K562 (cell line): ENCODE data around the gene RFX3. TPM values are rescaled to one million over a fixed set of nuclear protein-coding genes. Genes with fewer than 3 reads are reported as not detected.

ENCODE experiments used
- ATAC-seq: fragments of 200-7000 bp; cut with Tn5 transposase; 3 replicates; pipeline ENCODE4 v1.9.1; 2020; ENCODE audit warnings: moderate library complexity
- BruUV-seq: library from RNA; stranded (reverse); fragments of 400-500 nt; replicated peaks from 2 replicates; lab custom pipeline; 2021; lab: Mats Ljungman, UMichigan
- CTCF ChIA-PET: fragments of 300-600 bp; formaldehyde crosslinking; extraction: SDS; loops from one replicate; lab custom pipeline; 2021; ENCODE audit warnings: low intra/inter-chr PET ratio; lab: Yijun Ruan, JAX
- POLR2A ChIA-PET: fragments of 300-600, 350-650 bp; sonication (Branson Sonifier 250); formaldehyde crosslinking; extraction: SDS; loops from one replicate; lab custom pipeline; 2021; ENCODE audit warnings: antibody characterized with exemption, inconsistent platforms; lab: Yijun Ruan, JAX
- DNase-seq, 4 experiments: peaks; one replicate each; pipeline versions ENCODE4 v3.0.0 to v3.0.0-alpha.2; 2011 to 2018; ENCODE audit warnings: low spot score in 3 of 4, mixed read lengths in 3 of 4; ENCODE audit errors: extremely low read depth in 1 of 4
- FAIRE-seq: peaks from 2 replicates; lab custom pipeline; 2011; peaks lifted over from hg19 to GRCh38; lab: Jason Lieb, UNC
- H2AFZ ChIP-seq: 2 replicates; pipeline ENCODE4 v1.6.0; 2011; ENCODE audit warnings: low read depth, low read length, control low read depth, inconsistent platforms
- H3K27ac ChIP-seq: fragments of 200-600 bp; 3 replicates; pipeline ENCODE4 v1.8.0; 2011; ENCODE audit warnings: low read depth, mild to moderate bottlenecking, control low read depth, inconsistent platforms, low read length, moderate library complexity, mixed read lengths; ENCODE audit errors: extremely low read depth
- H3K27me3 ChIP-seq, 2 experiments: fragments of 300-600 bp in 1 of 2; 2 replicates in 1 of 2; 3 replicates in 1 of 2; pipeline versions ENCODE4 v1.6.0 to v1.8.0; 2011; ENCODE audit warnings: inconsistent platforms in 2 of 2, low read length in 2 of 2, mild to moderate bottlenecking in 1 of 2, mixed read lengths in 1 of 2, moderate library complexity in 1 of 2; ENCODE audit not compliant: control insufficient read depth in 2 of 2, insufficient read depth in 2 of 2
- H3K36me3 ChIP-seq: fragments of 300-600 bp; 3 replicates; pipeline ENCODE4 v1.8.0; 2011; ENCODE audit warnings: mild to moderate bottlenecking, low read length, inconsistent platforms; ENCODE audit not compliant: control insufficient read depth, insufficient read depth
- H3K4me1 ChIP-seq, 2 experiments: fragments of 200-600 bp in 1 of 2; replicated peaks in 1 of 2; 2 replicates in 1 of 2; 3 replicates in 1 of 2; pipeline versions ENCODE4 v1.5.1 to v1.8.0; 2011; ENCODE audit warnings: inconsistent platforms in 2 of 2, low read length in 2 of 2, mild to moderate bottlenecking in 1 of 2, mixed read lengths in 1 of 2, moderate library complexity in 1 of 2; ENCODE audit not compliant: control insufficient read depth in 2 of 2, insufficient read depth in 2 of 2
- H3K4me2 ChIP-seq: 2 replicates; pipeline ENCODE4 v1.6.1; 2011; ENCODE audit warnings: low read length, control low read depth, inconsistent platforms, mixed read lengths; ENCODE audit not compliant: insufficient read depth
- H3K4me3 ChIP-seq: fragments of 200-600 bp; sonication (generic), shearing (Covaris generic); 2 replicates; pipeline ENCODE4 v1.5.1; 2016; ENCODE audit warnings: control low read depth, inconsistent platforms
- H3K79me2 ChIP-seq: fragments of 200-600 bp; 3 replicates; pipeline ENCODE4 v1.8.0; 2011; ENCODE audit warnings: low read length, inconsistent platforms; ENCODE audit not compliant: control insufficient read depth, insufficient read depth
- H3K9ac ChIP-seq, 2 experiments: 2 replicates each; pipeline versions ENCODE4 v1.6.0 to v1.6.1; 2011; ENCODE audit warnings: low read depth in 2 of 2, low read length in 2 of 2, control low read depth in 1 of 2, inconsistent platforms in 1 of 2, mild to moderate bottlenecking in 1 of 2, mixed read lengths in 1 of 2; ENCODE audit not compliant: insufficient read depth in 1 of 2
- H3K9me1 ChIP-seq: one replicate; pipeline ENCODE4 v1.6.0; 2011; ENCODE audit warnings: inconsistent platforms, mild to moderate bottlenecking, low read length, moderate library complexity; ENCODE audit not compliant: control insufficient read depth, insufficient read depth
- H3K9me3 ChIP-seq: replicated peaks from 2 replicates; pipeline ENCODE4 v1.5.1; 2011; ENCODE audit warnings: low read depth, low read length, inconsistent platforms; ENCODE audit not compliant: control insufficient read depth, insufficient read depth
- H4K20me1 ChIP-seq: replicated peaks from 2 replicates; pipeline ENCODE4 v1.6.1; 2011; ENCODE audit warnings: low read length, inconsistent platforms, mixed read lengths; ENCODE audit not compliant: control insufficient read depth, insufficient read depth
- FOXJ3 ChIP-seq: sonication (generic); formaldehyde crosslinking; IDR thresholded peaks from 2 replicates; pipeline ENCODE4 v1.4.0; 2020; ENCODE audit warnings: mild to moderate bottlenecking, missing genetic modification reagents
- HCFC1 ChIP-seq: IDR thresholded peaks from 2 replicates; pipeline ENCODE4 v1.6.1; 2012; ENCODE audit warnings: low read depth, low read length, improper control_type of control experiment
- PHB ChIP-seq: fragments of 250-450 bp; sonication (Bioruptor Pico); IDR thresholded peaks from 2 replicates; pipeline ENCODE4 v1.5.0; 2021
- TARDBP ChIP-seq: fragments of 450-650 bp; IDR thresholded peaks from 2 replicates; pipeline ENCODE4 v1.6.1; 2016
- ZNF133 ChIP-seq: fragments of 250-450 bp; sonication (Bioruptor Pico); IDR thresholded peaks from 2 replicates; pipeline ENCODE4 v1.4.0; 2020; ENCODE audit warnings: mild to moderate bottlenecking
- ZNF717 ChIP-seq: fragments of 250-450 bp; sonication (Bioruptor Pico); IDR thresholded peaks from 2 replicates; pipeline ENCODE4 v1.5.0; 2021
- ZNF780A ChIP-seq: fragments of 250-450 bp; sonication (Bioruptor Pico); IDR thresholded peaks from 2 replicates; pipeline ENCODE4 v1.5.0; 2021; ENCODE audit warnings: mild to moderate bottlenecking
- WGBS: fragments of 100-300 bp; shearing (Covaris generic); methylation state at CpG from one replicate; pipeline ENCODE4 v1.1.6; 2016; ENCODE audit warnings: low coverage, mixed read lengths; ENCODE audit not compliant: insufficient coverage; ENCODE audit errors: missing lambda C conversion rate; 5-methylcytosine and 5-hydroxymethylcytosine counted together
- in situ Hi-C: fragments of 300-500 bp; cut with MboI; formaldehyde crosslinking; loops from 4 replicates; pipeline ENCODE4 v1.15.0; 2018; ENCODE audit warnings: inconsistent platforms, mixed read lengths
- intact Hi-C: fragments of 100-400 bp; cut with micrococcal nuclease; formaldehyde crosslinking; loops from 2 replicates; pipeline ENCODE4 v1.14.2; 2022
- polyA plus RNA-seq, 8 experiments: library from polyadenylated mRNA; depleted of rRNA in 4 of 8; stranded (reverse) in 5 of 8; unstranded in 3 of 8; fragments of >200 nt; fragmentation: Nextera tagmentation in 2 of 8; fragmentation: Illumina TruSeq in 1 of 8; extraction: Ambion mirVana in 2 of 8; extraction: Trizol in 1 of 8; gene quantifications; 2 replicates each; pipeline versions ENCODE4 v1.2.1 to v1.2.3, GENCODE V29; 2011 to 2014; ENCODE audit warnings: inconsistent platforms in 1 of 8, missing spikeins in 1 of 8
- total RNA-seq, 7 experiments: library from RNA; depleted of rRNA in 6 of 7; stranded (reverse); fragments of >200 nt in 6 of 7; fragmentation: Illumina TruSeq in 2 of 7; extraction: Trizol in 2 of 7; gene quantifications; 2 replicates each; pipeline versions ENCODE4 v1.2.1 to v1.2.3, GENCODE V29; 2011 to 2021; ENCODE audit warnings: low replicate concordance in 1 of 7
- TF ChIP-seq, protein P1 (sequence below): IDR thresholded peaks from 2 replicates; pipeline ENCODE4 v1.6.1; 2014; ENCODE audit warnings: antibody characterized with exemption
- TF ChIP-seq, protein P2 (sequence below): fragments of 450-650 bp; formaldehyde crosslinking; IDR thresholded peaks from 2 replicates; pipeline ENCODE4 v1.4.0; 2020; ENCODE audit warnings: mild to moderate bottlenecking, moderate library complexity

RFX3 gene
- total and polyA plus RNA-seq, 9 of the 15 experiments (the other 6 are each of a cell fraction or from before 2014, with no cell fraction given), result 0.86 to 4.9 (median 2.0) TPM

DNA sequence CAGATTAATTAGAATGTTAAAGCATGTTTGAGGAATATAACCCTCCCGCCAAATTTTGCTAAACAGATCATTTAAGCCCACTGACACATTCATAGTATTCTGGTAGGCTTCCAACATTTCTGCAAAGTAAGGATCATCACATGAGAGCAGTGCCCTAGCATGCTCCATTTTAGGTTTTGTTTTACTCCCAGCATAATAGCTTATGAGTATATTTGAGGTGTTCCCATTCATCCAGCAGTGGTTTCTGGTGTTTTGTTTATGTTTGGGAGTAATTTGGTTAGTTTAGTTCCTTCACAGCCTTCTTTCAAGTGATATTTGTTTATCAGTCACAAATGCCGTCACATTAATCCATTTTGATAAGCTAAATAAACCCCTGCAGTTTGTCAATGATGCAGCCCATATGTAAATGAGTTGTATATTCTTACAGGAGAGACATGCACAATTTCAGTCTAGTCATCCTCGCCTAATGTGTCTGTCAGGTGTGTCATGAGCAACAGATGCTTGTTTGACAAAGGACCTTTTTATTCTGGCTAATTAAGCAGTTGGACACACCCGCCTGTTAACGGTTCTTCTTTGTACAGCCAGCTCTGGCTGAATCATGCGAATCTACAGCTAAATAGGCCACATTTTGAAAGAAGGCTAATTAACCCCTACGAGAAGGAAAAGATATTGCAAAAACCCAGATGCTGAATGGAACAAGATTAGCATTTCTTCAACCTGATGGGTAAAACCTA, 124.4 kb downstream of the RFX3 start:
- DNase-seq (no peak), ATAC-seq (no peak), FAIRE-seq (no peak)
- no TSS peak for BruUV-seq
- no peak overlapping the region for H3K27ac ChIP-seq
- H3K9me1 ChIP-seq, result no peaks in the 10 kb centered on the region
- TF ChIP-seq ZNF133 (CRISPR knock-in tag), result no peak
- TF ChIP-seq, protein P1, sequence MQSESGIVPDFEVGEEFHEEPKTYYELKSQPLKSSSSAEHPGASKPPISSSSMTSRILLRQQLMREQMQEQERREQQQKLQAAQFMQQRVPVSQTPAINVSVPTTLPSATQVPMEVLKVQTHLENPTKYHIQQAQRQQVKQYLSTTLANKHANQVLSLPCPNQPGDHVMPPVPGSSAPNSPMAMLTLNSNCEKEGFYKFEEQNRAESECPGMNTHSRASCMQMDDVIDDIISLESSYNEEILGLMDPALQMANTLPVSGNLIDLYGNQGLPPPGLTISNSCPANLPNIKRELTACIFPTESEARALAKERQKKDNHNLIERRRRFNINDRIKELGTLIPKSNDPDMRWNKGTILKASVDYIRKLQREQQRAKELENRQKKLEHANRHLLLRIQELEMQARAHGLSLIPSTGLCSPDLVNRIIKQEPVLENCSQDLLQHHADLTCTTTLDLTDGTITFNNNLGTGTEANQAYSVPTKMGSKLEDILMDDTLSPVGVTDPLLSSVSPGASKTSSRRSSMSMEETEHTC, result no peak
- TF ChIP-seq PHB (CRISPR knock-in tag), result no peak
- no peak for TF ChIP-seq ZNF780A
- TF ChIP-seq, protein P2, sequence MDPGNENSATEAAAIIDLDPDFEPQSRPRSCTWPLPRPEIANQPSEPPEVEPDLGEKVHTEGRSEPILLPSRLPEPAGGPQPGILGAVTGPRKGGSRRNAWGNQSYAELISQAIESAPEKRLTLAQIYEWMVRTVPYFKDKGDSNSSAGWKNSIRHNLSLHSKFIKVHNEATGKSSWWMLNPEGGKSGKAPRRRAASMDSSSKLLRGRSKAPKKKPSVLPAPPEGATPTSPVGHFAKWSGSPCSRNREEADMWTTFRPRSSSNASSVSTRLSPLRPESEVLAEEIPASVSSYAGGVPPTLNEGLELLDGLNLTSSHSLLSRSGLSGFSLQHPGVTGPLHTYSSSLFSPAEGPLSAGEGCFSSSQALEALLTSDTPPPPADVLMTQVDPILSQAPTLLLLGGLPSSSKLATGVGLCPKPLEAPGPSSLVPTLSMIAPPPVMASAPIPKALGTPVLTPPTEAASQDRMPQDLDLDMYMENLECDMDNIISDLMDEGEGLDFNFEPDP (CRISPR knock-in tag), result no peak
- TF ChIP-seq ZNF717, result no peak
- TF ChIP-seq TARDBP, result no peak
- no peak for TF ChIP-seq FOXJ3 (CRISPR knock-in tag)
- TF ChIP-seq HCFC1, result no peak
- H2AFZ ChIP-seq, result no peak overlapping the region
- no peak overlapping the region for H3K4me3 ChIP-seq
- CTCF ChIA-PET, result no interaction called here
- 21% methylated on average over 7 of the region's 7 CpGs for WGBS
- in situ Hi-C loops (no loop called here), intact Hi-C loops (no loop called here)
- no peak overlapping the region for H3K9ac ChIP-seq
- no peaks in the 10 kb centered on the region for H3K9me3 ChIP-seq
- POLR2A ChIA-PET, result no interaction called here
- no peaks in the 10 kb centered on the region for H3K27me3 ChIP-seq
- no peak overlapping the region for H3K4me2 ChIP-seq
- H3K79me2 ChIP-seq, result no peaks in the 10 kb centered on the region
- H3K4me1 ChIP-seq, result no peaks in the 10 kb centered on the region
- no peaks in the 10 kb centered on the region for H3K36me3 ChIP-seq
- no peaks in the 10 kb centered on the region for H4K20me1 ChIP-seq
